ENCODE data around the gene TMEM19. TPM values are rescaled to one million over a fixed set of nuclear protein-coding genes. Genes with fewer than 3 reads are reported as not detected.

TMEM19 gene
- total RNA-seq, 1 donor from 2014 or later, result 25.8 TPM

DNA sequence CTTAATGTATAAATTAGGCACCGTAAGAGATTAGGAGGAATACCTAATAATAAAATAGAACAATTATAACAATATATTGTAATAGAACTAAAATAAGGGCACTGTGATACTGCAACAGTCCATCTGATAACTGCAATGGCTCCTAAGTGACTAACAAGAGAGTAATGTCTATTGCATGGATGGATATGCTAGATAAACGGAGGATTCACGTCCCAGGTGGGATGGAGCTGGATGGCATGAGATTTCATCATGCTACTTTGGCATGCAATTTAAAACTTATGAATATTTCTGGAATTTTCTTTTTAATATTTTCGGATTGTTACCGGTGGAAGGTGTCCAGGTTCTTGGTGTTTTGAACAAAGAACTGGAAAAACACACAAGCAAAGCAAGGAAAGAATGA is 2.2 kb upstream of the TMEM19 start:
- Mint-ChIP-seq H3K4me3 (ENCODE audit: unreplicated experiment) (no peak overlapping the region), H3K27ac (ENCODE audit: unreplicated experiment) (no peak overlapping the region), H3K27me3 (ENCODE audit: low read depth, unreplicated experiment) (no peaks in the 10 kb centered on the region), H3K36me3 (ENCODE audit: low read depth, unreplicated experiment) (no peaks in the 10 kb centered on the region), H3K9me3 (ENCODE audit: unreplicated experiment) (no peaks in the 10 kb centered on the region), H3K4me1 (ENCODE audit: low read depth, unreplicated experiment) (peaks cover 7% of the 10 kb centered on the region)
- no peak for DNase-seq (ENCODE audit: low read depth)
- Histone ChIP-seq H3K9ac (ENCODE audit: low read length) (no peak overlapping the region), H4K20me1 (ENCODE audit: insufficient read depth, low read length) (no peaks in the 10 kb centered on the region), H3K27ac (ENCODE audit: low read depth, low read length) (no peak overlapping the region), H2AFZ (ENCODE audit: low read depth, low read length) (no peak overlapping the region), H3K79me2 (ENCODE audit: insufficient read depth, low read length) (peaks cover 15% of the 10 kb centered on the region), H3K4me1 (ENCODE audit: insufficient read depth, low read length) (peaks cover 10% of the 10 kb centered on the region), H3K27me3 (ENCODE audit: insufficient read depth, low read length) (no peaks in the 10 kb centered on the region), H3K9me3 (ENCODE audit: insufficient read depth, low read depth, low read length) (no peaks in the 10 kb centered on the region), H3K4me2 (ENCODE audit: low read length) (no peak overlapping the region), H3K4me3 (ENCODE audit: insufficient read depth, low read depth, low read length) (no peak overlapping the region), H3K36me3 (ENCODE audit: insufficient read depth, low read length) (no peaks in the 10 kb centered on the region)
- TF ChIP-seq CTCF (IDR thresholded peaks at IDR 0.05; ENCODE audit: insufficient read depth, low read depth, low read length) (no peak), EZH2 (IDR thresholded peaks at IDR 0.05; ENCODE audit: insufficient read depth, low read length) (no peak)
- no peak for FAIRE-seq

GRCh38 chr12:71684081-71684480 is 1.8 kb upstream of the TMEM19 start:
- H3K27me3 Mint-ChIP-seq (ENCODE audit: low read depth, unreplicated experiment), result no peaks in the 10 kb centered on the region
- TF ChIP-seq CTCF (IDR thresholded peaks at IDR 0.05; ENCODE audit: insufficient read depth, low read depth, low read length), result no peak
- no peak for TF ChIP-seq EZH2 (IDR thresholded peaks at IDR 0.05; ENCODE audit: insufficient read depth, low read length)
- no peak overlapping the region for H3K27ac Mint-ChIP-seq (ENCODE audit: unreplicated experiment)
- H2AFZ ChIP-seq (ENCODE audit: low read depth, low read length), result no peak overlapping the region
- no peaks in the 10 kb centered on the region for H3K9me3 Mint-ChIP-seq (ENCODE audit: unreplicated experiment)
- no peaks in the 10 kb centered on the region for H3K36me3 Mint-ChIP-seq (ENCODE audit: low read depth, unreplicated experiment)
- H3K4me2 ChIP-seq (ENCODE audit: low read length), result no peak overlapping the region
- no peaks in the 10 kb centered on the region for H4K20me1 ChIP-seq (ENCODE audit: insufficient read depth, low read length)
- H3K27ac ChIP-seq (ENCODE audit: low read depth, low read length), result no peak overlapping the region
- H3K9ac ChIP-seq (ENCODE audit: low read length), result no peak overlapping the region
- H3K4me1 Mint-ChIP-seq (ENCODE audit: low read depth, unreplicated experiment), result peaks cover 7% of the 10 kb centered on the region
- no peak overlapping the region for H3K4me3 ChIP-seq (ENCODE audit: insufficient read depth, low read depth, low read length)
- FAIRE-seq (no peak), DNase-seq (ENCODE audit: low read depth) (no peak)
- peaks cover 10% of the 10 kb centered on the region for H3K4me1 ChIP-seq (ENCODE audit: insufficient read depth, low read length)
- no peaks in the 10 kb centered on the region for H3K9me3 ChIP-seq (ENCODE audit: insufficient read depth, low read depth, low read length)
- H3K4me3 Mint-ChIP-seq (ENCODE audit: unreplicated experiment), result no peak overlapping the region
- H3K27me3 ChIP-seq (ENCODE audit: insufficient read depth, low read length), result no peaks in the 10 kb centered on the region
- no peaks in the 10 kb centered on the region for H3K36me3 ChIP-seq (ENCODE audit: insufficient read depth, low read length)
- peaks cover 15% of the 10 kb centered on the region for H3K79me2 ChIP-seq (ENCODE audit: insufficient read depth, low read length)

DNA sequence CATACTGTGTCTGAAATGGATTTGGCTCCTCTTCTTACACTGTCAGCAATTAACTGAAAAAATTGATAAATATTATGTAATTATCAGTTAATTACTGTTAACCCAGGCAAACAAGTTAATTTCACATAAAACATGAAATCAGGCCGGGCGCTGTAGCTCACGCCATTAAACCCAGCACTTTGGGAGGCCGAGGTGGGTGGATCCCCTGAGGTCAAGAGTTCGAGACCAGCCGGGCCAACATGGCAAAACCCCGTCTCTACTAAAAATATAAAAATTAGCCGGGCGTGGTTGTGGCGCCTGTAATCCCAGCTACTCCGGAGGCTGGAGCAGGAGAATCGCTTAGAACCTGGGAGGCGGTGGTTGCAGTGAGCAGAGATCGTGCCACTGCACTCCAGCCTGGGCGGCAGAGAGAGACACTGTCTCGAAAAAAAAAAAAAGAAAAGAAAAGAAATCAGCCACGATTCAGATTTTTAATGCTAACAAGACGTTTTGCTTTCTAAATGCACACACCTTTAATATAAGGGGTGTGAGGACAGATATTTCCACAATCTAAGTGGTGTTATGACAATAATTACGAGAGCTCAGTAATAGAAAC is 473 bp upstream of the TMEM19 start:
- peak overlapping the region; percentile 85 for H3K27ac ChIP-seq (ENCODE audit: low read depth, low read length)
- peak overlapping the region; percentile 83 for H3K9ac ChIP-seq (ENCODE audit: low read length)
- Mint-ChIP-seq H3K9me3 (ENCODE audit: unreplicated experiment) (no peaks in the 10 kb centered on the region), H3K4me1 (ENCODE audit: low read depth, unreplicated experiment) (peaks cover 7% of the 10 kb centered on the region), H3K27ac (ENCODE audit: unreplicated experiment) (peak overlapping the region; percentile 41), H3K4me3 (ENCODE audit: unreplicated experiment) (peak overlapping the region; percentile 93), H3K27me3 (ENCODE audit: low read depth, unreplicated experiment) (no peaks in the 10 kb centered on the region), H3K36me3 (ENCODE audit: low read depth, unreplicated experiment) (no peaks in the 10 kb centered on the region)
- no peaks in the 10 kb centered on the region for H3K27me3 ChIP-seq (ENCODE audit: insufficient read depth, low read length)
- H3K79me2 ChIP-seq (ENCODE audit: insufficient read depth, low read length), result peaks cover 15% of the 10 kb centered on the region
- no peaks in the 10 kb centered on the region for H3K36me3 ChIP-seq (ENCODE audit: insufficient read depth, low read length)
- TF ChIP-seq CTCF (IDR thresholded peaks at IDR 0.05; ENCODE audit: insufficient read depth, low read depth, low read length) (no peak), EZH2 (IDR thresholded peaks at IDR 0.05; ENCODE audit: insufficient read depth, low read length) (no peak)
- DNase-seq (ENCODE audit: low read depth) (no peak), FAIRE-seq (no peak)
- H3K4me3 ChIP-seq (ENCODE audit: insufficient read depth, low read depth, low read length), result peak overlapping the region; percentile 78
- H3K9me3 ChIP-seq (ENCODE audit: insufficient read depth, low read depth, low read length), result no peaks in the 10 kb centered on the region
- H4K20me1 ChIP-seq (ENCODE audit: insufficient read depth, low read length), result no peaks in the 10 kb centered on the region
- peak overlapping the region; percentile 96 for H2AFZ ChIP-seq (ENCODE audit: low read depth, low read length)
- H3K4me1 ChIP-seq (ENCODE audit: insufficient read depth, low read length), result peaks cover 10% of the 10 kb centered on the region
- peak overlapping the region; percentile 96 for H3K4me2 ChIP-seq (ENCODE audit: low read length)
